Activated T-cell treated with anti-CD3 and anti-CD28 coated beads for 4 hours (primary cell): ENCODE measurements around the gene CLIC6.

Experiments used
- DNase-seq: peaks from one replicate; pipeline ENCODE4 v3.0.0-alpha.2; 2020

The CLIC6 gene

DNA sequence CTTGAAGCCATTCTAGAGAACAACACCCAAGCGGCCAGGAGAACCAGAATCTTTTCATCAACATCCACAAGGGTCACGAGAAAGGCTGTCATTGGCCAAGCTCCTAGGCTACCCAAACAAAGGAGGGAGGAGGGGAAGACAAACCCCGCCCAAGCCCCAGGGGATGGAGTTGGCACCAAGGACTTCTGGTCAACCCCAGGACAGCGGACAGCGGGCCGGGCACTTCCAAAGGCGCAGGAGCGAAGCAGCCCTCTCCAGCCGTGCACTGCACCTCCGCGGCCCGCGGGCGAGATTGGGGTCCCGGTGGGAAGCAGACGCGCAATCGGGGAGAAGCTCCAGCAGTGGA, at the start of gene CLIC6:
Gene CLIC6 (plus strand): TSS at position 192 of the 346 bp plus-strand sequence. CDS start 395 bp downstream, outside the sequence.
- DNase-seq = no peak

DNA sequence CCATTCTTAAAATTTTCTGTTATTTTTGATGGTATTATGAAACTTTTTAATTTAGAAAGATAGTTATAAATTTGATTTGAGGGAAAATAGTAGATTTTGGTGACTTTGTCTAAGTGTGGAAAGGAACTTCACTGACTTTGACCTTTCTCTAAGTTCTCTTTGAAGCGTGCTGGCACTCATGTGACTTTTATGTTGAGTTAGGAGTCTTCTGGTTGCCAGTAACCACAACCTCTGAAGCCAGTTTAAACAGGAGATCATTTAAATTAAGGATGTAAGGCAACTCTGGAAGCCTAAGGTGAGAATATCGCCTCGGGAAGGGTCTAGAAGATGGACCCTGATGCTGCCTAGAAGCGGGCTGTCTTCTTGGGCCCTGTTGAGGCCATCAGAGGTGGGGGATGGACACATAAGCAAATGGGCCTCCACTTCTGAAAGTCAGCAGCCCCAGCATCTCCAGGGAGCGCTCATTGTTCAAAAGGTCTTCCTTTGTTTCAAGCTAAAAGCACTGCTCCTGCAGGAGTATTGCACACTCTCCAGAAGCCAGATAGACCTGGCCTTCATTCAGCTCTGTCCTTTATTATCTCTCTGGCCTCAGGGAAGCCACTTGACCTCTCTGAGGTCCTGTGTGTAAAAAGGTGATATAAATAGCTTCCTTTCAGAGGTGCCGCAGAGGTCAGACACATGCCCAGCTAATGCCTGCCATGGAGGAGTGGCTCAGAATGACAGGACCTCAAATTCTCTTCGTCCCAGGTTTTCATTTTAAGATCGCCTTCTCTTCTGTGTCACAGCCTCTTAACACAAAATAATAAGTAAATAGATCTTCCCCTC, 48.7 kb upstream of the CLIC6 start:
- no peak for DNase-seq

DNA sequence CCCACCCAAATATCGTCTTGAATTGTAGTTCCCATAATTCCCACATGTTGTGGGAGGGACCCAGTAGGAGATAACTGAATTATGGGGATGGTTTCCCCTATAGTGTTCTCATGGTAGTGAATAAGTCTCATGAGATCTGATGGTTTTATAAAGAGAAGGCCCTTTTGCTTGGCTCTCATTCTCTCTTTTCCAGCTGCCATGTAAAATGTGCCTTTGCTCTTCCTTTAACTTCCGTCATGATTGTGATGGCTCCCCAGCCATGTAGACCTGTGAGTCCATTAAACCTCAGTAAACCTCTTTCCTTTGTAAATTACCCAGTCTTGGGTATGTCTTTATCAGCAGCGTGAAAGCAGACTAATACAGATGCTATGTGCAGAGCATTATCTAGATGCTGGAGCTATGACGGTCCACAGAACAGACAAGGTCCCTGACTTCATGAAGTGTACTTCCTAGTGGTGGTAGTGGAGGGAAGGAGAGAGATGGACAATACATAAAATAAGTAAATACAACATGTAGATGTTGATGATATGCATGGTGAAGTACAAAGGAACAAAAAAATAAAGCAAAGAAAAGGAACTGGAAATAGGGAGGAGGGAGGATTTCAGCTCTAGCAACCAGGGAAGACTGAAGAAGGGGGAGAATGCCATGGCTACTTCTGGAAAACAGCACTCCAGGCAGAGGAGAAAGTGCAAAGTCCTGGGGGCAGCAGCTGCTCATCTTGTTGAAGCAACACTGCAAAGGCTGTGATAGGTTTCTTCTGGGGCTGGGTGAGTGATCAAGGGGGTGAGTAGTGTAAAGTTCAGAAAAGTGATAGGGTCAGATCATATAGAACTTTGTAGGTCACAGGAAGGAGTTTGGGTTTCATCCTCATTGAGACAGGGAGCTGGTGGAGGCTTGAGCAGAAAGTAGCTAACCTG, 47.1 kb upstream of the CLIC6 start:
- DNase-seq = no peak

DNA sequence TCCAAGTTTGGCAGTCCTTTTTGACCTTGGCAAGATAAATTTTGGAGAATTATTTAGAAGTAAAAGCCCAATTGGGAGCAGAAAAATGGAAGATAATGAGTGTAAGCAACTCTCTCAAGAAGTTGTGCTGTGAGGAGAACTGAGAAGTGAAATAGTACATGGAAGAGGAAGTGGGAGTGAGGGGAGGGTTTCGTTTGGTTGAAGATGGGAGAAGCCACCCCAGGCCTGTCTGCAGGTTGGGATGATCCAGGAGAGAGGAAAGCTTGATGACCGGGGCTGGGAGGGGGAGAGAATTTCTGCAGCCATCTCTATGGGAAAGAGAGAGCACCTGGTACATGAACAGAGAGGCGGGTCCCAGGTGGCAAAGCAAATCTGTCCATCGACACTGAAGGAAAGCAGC, 45.3 kb upstream of the CLIC6 start:
- no peak for DNase-seq

DNA sequence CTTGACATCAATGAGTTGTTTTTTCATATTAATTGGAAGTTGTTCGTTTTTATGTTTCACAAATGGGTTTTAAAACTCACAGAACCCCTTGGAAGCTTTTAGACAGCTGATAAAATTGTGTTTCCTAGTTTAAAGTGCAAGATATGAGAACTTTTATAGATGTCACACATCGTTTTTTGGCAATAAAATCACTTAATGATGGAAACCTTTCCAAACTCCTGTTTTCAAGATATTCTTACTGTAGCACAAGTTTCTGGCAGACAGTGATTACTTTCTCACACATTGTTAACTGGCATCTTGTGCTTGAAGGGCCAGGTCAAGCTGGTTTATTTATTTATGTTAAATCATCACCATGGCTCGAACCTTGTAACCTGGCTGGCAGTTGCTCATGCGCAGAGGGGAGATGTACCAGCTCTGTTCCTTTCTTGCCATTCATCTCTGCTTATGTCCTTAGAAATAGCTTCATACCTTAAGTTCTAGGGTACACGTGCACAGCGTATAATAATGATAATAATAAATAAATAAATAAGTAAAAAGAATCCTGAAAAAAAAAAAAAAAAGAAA, 43.7 kb upstream of the CLIC6 start:
- DNase-seq = no peak

DNA sequence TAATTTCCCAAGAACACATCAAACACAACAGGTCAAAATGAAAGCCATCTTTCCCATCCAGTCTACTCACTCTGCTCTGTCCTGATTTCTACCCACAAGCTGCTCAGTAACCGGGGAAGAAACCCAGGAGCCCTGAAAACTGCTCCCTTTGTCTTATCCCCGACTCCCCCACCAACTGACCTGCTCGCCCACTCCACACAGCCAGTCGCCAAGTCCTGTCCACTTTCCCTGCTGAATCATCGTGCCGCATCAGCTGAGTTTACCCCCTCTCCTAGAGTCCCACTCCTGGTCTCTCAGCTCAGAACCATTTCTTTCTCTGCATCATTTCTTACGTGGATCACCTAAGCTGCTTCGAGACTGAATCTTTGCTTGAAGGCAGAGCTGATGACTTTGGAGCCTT, 42.7 kb upstream of the CLIC6 start:
- DNase-seq = no peak

DNA sequence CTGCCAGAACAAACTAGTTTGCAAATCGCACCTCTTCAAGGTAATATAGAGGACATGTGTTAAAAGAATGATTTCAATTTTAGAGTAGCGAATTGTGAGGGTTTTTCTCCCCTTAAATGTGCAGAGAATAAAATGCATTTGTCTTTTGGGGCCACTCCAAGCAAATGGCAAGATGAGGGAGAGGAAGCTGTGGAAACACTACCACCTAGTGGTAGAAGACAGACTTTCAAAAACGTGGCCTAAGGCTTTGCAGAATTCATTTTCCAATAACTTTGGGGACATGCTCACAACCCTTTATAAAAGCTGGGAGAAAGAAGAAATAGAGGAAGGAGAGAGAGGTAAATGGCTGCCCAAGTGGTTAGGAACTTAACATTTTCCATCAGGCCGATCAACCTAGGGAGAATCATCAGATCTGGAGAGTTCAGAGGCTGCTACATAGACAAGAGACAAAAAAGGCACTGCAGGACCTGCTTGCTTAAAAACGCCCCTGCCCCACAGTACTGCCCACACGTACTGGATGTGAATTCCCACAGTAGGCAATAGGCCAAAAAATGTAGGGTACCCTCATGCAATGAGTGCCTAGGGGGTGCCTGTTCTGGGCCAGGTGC, 38.2 kb upstream of the CLIC6 start:
- DNase-seq = no peak

DNA sequence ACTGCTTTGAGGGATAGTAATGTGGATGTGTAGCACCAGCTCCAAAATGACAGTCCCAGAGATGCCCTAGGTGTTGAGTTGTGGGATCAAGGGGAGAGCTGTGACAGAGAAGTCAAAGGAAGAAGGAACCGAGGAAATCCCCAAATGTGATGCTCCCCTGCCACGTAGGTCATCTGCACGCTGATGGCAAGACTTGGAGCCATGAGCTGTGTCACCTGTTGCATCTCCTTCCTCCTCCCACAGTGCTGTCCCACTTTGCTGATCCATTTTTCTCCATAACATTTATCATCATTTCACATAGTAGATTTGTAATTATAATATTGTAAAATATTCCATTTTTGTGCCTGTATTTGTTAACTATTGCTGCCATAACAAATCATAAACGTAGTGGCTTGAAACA, 36.3 kb upstream of the CLIC6 start:
- no peak for DNase-seq

DNA sequence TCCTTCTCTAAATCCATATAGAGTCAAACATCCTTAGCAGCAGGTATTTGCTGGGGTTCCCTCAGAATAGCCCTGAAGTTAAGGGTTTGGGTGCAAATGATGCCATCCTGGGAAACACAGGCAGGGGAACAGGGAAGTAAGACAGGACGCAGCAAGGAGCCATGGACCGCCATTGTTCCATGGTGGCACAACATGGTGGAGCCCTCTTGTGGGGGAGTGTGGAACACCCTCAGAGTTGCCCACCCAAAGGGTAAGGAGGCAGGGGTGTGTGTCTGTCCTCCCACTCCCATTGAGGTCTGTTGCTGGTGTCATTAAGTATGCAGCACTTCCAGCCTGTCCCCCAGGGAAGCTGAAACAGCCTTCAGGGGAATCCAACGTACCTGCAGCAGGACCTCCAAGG, 33.5 kb upstream of the CLIC6 start:
- DNase-seq = no peak

DNA sequence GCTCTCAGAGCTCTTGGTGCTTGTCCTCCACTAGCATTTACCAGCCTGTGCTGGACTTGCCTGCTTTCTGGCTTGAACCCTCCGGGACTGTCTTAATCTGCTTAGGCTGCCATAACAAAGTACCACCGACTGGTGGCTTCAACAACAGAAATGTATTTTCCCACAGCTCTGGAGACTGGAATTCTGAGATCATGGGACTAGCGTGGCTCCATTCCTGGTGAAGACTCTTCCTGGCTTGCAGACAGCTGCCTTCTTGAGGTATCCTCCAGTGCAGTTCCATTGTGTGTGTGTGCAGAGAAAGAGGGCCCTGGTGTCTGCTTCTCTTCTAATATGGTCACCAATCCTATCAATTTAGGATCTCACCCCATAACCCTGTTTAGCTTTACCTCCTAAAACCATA, 31.8 kb upstream of the CLIC6 start:
- no peak for DNase-seq

DNA sequence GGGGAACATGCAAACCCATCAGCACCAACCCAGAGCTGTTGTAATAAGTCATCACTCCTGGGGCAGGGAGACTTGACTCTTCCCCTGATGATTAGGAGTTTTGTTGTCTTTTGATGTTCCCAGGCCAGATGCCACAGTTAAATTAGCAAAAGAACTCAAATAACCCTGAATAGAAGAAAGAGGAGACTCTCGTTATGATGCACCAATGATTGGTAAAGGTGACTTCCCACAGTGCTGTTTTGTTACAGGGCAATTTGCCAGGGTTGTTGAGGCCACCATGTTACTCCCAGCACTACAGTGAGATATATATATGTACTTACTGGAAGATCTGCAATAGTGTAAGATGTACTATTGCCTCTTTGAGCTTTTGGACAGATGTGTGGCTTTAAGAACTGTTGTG, 29.5 kb upstream of the CLIC6 start:
- no peak for DNase-seq

DNA sequence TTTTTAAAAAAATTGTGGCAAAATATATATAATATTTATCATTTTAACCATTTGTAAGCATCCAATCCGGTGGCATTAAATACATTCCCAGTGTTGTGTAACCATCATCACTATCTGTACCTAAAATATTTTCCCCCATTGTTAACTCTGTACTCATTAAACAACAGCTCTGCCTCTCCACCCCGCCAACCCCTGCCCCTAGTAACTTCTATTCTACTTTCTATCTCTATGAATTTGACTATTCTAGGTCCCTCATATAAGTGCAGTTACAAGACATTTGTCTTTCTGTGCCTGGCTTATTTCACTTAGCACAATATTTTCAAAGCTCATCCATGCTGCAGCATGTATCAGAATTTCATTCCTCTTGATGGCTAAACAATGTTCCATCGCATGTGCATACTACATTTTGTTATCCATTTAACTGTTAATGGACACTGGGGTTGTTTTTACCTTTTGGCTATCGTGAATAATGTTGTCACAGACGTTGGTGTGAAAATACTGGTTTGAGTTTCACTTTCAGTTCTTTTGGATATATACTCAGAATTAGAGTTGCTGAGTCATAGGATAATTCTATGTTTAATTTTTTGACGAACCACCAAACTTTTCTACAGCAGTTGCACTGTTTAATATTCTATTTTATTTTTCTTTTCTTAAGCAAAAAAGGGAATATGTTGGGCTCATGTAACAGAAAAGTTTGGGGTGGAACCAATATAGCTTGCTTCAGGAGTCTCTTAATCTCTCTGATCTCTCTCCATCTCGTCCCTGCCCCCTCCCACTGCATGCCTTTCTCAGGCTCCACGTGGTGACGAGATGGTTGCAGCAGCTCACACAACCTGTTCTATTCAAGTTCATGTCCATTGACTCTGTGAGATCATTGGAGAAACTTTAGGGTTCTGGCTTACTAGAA, 28.7 kb upstream of the CLIC6 start:
- DNase-seq = no peak

DNA sequence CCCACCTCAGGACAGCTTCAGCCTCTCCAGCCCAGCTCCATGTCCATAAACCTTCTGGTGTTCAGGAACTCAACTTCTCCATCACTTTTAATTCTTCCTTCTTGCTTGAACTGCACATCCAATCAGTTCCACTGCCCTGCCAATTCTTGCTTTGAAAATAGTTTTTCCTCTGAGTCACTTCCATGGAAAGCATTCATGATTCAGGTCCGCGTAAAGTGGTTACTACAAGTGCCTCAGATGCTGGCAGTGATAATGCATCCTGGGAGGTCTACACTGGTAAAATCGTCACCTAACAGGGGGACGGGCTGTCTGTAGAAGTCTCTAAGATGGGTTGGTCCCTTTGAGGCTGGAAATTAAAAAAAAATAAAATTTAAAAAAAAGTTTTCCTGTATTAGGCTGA, 27.9 kb upstream of the CLIC6 start:
- DNase-seq = no peak

DNA sequence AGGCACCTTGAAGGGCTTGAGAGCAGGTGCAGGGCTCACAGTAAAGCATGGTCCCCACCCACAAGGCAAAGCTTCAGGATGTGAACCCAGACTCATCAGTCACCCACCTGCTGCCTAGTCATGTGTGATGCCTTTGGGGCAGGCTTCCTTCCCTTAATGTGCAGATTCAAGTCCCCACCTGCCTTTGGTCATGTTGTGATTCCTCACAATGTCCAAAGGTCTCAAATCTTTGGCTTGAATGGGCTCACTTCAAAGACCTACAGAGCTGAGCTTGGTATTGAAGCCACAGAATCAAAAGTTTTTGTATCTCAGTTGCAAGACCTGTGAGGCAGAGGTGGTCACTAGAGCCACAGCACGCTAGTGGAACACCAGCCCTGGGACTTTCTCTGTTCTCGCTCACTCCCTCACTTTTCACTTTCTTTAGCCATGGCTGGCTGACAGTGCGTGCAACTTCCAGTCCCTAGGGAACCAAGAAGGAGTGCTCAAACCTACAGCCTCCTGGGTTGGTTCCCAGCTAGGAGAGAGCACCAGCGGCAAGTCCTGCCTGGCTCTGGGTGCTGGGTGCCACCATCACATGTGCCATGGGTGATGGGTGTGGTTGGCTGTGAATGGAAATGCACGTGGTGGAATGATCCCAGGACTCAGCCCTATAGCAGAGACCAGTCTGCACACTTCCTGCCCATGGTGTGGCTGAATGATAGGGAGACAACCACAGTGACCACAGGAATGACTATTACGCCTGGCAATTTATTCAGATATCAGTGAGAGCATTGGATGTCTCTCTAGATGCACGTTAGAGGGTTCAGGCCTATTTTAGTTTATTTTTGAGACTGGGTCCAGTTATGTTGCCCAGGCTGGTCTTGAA, 26.4 kb upstream of the CLIC6 start:
- DNase-seq = no peak

DNA sequence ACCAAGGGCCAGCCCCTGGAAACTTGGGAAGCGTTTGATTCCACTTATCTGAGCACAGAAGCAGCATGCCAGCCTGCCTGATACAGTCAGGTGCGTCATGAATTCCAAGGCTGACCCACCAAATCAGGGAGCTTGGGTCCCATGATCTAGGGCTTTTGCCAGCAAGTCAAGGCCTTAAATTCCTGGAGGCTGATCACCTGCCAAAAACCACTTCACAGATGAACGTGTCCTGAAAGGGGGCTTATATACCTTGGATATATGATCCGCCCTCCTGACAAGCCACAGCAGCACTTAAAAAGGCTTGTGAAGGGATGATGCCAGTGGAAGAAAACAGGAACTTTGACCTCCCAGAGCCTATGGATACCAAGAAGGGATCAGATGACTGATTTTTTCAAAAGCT, 24.0 kb upstream of the CLIC6 start:
- DNase-seq = no peak

DNA sequence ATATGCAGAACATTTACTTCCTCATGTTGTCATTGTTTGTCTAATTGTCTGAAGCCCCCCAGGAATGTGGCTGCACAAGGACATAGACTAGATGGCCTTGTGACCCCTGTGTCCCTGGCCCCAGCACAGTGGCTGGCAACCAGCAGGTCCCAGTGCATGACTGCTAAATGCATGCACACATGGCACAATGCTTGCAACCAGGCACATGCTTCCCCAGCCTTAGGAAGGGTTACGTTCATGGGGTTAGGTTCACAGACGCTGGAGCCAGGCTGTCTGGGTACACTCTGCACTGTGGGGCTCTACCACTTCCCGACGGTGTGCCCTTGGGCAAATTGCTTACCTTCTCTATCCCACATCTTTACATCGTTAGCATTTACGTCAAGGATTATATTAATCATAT, 21.2 kb upstream of the CLIC6 start:
- no peak for DNase-seq

DNA sequence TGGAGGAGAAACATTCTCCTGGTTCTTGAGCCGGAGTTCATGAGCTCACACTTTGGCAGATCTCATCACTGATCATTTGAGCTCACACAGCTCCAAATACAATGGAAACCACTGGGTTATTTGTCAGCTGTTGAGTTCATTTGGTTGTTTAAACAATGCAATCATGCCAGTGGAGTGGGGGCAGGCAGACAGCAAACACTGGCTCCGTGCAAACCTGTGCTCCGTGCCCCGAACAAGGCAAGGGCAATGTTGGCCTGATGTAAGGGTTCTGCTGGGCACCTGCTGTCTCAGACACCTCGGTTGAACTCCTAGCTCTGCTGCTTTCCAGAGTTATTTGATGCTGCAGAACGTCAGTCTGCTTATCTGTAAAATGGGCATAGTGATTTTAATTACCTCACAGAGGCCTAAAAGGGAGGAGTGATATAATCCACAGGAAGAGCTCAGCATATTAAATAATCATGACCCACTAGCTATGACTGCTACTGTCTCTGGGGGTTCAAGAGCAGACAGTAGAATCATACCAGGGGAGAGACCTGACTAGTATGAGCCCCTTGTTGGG, 20.0 kb upstream of the CLIC6 start:
- DNase-seq = no peak

DNA sequence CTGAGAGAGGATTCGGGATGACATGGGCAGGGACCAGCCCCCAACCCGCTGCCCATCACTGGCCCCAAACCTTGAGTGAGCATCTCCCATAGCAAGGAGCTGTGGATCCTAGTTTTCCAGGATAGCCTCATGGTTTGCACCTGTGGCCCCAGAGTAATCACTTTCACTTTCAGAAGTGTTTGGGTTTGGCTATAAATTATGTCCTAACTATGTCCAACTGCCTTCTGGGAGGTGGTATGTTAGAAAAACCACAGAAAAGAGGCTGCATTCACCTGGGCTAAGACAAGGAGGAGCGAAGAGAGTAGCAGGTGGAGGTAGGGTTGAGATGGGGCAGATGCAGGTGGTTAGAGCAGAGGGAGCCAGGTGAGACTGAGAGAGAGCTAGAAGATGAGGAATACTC, 19.4 kb upstream of the CLIC6 start:
- DNase-seq = no peak

DNA sequence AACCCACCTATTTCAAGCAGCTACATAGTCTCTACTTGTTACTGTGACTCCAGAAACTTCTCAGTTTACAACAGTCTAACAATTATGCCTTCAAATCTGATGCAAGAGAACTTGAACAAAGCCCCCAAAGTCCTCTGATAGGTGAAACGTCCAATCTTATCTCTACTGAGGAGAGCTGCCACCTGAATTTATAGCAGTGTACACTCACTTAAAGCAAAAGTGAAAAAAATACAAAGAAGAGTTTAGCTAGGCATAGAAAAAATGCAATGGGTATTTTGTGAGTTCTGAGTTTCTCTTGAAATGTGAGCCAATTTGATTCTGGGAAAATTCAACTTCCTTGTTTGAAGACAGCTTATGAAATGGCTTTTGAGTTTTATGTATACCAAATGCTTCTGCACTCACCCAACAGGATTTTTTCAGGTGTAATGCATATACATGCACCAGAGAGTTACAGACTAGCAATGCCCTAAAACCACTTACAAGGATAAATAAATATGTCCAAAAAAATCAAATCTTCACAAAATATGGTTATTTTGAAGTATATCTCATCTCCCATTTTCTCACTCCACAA, 17.8 kb upstream of the CLIC6 start:
- no peak for DNase-seq

DNA sequence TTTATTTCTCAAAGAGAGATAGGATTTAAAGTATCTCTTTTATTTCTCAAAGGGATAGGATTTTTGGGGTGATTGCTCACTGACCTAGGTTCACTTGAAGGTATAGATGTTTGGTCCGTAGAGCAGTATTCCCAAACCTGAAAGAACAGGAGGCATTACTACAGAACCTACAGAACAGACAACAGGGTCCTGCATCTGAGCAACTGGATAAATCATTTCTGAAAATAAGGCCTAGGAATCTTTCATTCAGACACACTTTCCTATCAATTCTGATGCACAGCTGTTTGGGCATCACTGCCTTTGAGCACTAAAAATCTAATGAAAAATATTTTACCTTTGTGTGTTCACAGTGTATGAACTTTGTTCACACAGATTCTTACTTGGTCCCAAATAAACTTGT, 17.2 kb upstream of the CLIC6 start:
- no peak for DNase-seq

DNA sequence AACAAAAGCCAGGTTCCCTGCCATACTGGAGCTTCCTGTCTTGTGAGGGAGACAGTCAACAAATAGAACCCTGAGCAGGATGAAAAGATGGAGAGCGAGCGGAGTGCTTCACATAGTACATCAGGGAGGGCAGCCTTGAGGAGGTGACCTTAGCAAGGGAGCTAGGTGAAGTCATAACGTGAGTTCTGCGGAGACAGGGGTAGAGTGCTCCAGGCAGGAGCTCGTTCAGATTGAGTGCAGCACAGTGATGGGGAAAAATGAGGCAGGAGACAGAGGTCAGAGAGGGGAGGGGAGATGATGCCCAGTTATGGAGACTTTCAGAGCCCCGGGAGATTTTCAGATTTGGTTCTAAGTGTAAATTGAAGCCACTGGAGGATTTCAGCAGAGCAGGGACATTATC, 15.3 kb upstream of the CLIC6 start:
- no peak for DNase-seq
